HCT116 (cell line): Measurements from ENCODE around the gene AP4S1.
"Not testable (repeated sequence)": the region's sequence is repeated elsewhere in the genome, so short reads cannot be mapped to it uniquely, and the experiment has no call there.

ENCODE experiments used
- ATF3 ChIP-seq: IDR thresholded peaks from 2 replicates; pipeline ENCODE4 v1.6.1; 2012
- CEBPB ChIP-seq: IDR thresholded peaks from 2 replicates; pipeline ENCODE4 v1.6.1; 2012; ENCODE audit warnings: low read depth
- CTCF ChIP-seq, 3 experiments: fragments of 200-600 bp in 1 of 3; sonication (generic) in 1 of 3; IDR thresholded peaks in 2 of 3; conservative IDR thresholded peaks in 1 of 3; 2 replicates each; pipeline ENCODE4 v1.5.1; 2012 to 2017; ENCODE audit warnings: low read depth in 2 of 3, low read length in 2 of 3, antibody characterized with exemption in 1 of 3, borderline replicate concordance in 1 of 3, control low read depth in 1 of 3, mild to moderate bottlenecking in 1 of 3, mixed read lengths in 1 of 3, mixed run types in 1 of 3, moderate library complexity in 1 of 3; ENCODE audit not compliant: insufficient read depth in 1 of 3
- EGR1 ChIP-seq: IDR thresholded peaks from 2 replicates; pipeline ENCODE4 v1.6.1; 2012; ENCODE audit warnings: low read depth
- ELF1 ChIP-seq: IDR thresholded peaks from 2 replicates; pipeline ENCODE4 v1.6.1; 2012; ENCODE audit warnings: low read depth, borderline replicate concordance
- EZH2phosphoT487 ChIP-seq: fragments of 200-600 bp; IDR thresholded peaks from 2 replicates; pipeline ENCODE4 v1.6.1; 2018; ENCODE audit warnings: antibody characterized with exemption, borderline replicate concordance
- MAX ChIP-seq: IDR thresholded peaks from 2 replicates; pipeline ENCODE4 v1.6.1; 2012
- POLR2A ChIP-seq: IDR thresholded peaks from 2 replicates; pipeline ENCODE4 v1.7.0; 2011; ENCODE audit warnings: borderline replicate concordance; ENCODE audit not compliant: insufficient read depth, insufficient read length; ENCODE audit errors: extremely low read depth
- POLR2AphosphoS5 ChIP-seq: IDR thresholded peaks from 2 replicates; pipeline ENCODE4 v1.6.1; 2011; ENCODE audit warnings: mild to moderate bottlenecking, low read depth, low read length, moderate library complexity
- REST ChIP-seq: IDR thresholded peaks from 2 replicates; pipeline ENCODE4 v1.6.1; 2012; ENCODE audit warnings: low read depth
- SIN3A ChIP-seq: IDR thresholded peaks from 2 replicates; pipeline ENCODE4 v1.6.1; 2012; ENCODE audit warnings: low read depth
- TCF7L2 ChIP-seq: IDR thresholded peaks from 2 replicates; pipeline ENCODE4 v1.7.0; 2011; ENCODE audit warnings: borderline replicate concordance, inconsistent platforms; ENCODE audit not compliant: insufficient read depth, insufficient read length; ENCODE audit errors: extremely low read depth
- YY1 ChIP-seq: IDR thresholded peaks from 2 replicates; pipeline ENCODE4 v1.6.1; 2011; ENCODE audit warnings: low read length, low read depth, moderate library complexity, mild to moderate bottlenecking; ENCODE audit not compliant: insufficient replicate concordance; ENCODE audit errors: extremely low read depth

- TF ChIP-seq CTCF (IDR thresholded peaks at IDR 0.05 in 2 of 3, conservative IDR thresholded peaks at IDR 0.05 in 1 of 3; ENCODE audit: borderline replicate concordance in 1 of 3, insufficient read depth in 1 of 3, low read depth in 2 of 3, low read length in 2 of 3); POLR2AphosphoS5; TCF7L2; SIN3A; YY1; MAX; POLR2A; EZH2phosphoT487; CEBPB; EGR1; ATF3; REST; ELF1: not testable (repeated sequence)
Measured at GRCh38 chr14:31095817-31096216, 70.4 kb downstream of the AP4S1 start.
